Osteocyte (in vitro differentiated cells): ENCODE measurements around the gene KLK14. TPM values are rescaled to one million over a fixed set of nuclear protein-coding genes. Genes with fewer than 3 reads are reported as not detected.

ENCODE experiments used
- DNase-seq: peaks from one replicate; pipeline ENCODE4 v3.0.0; 2021; ENCODE audit warnings: mixed read lengths; ENCODE audit not compliant: unreplicated experiment; ENCODE audit errors: extremely low spot score
- H3K27ac Mint-ChIP-seq: one replicate; pipeline ENCODE4 v1.8.0; 2021; ENCODE audit warnings: mild to moderate bottlenecking, mixed read lengths; ENCODE audit not compliant: unreplicated experiment
- H3K27me3 Mint-ChIP-seq: one replicate; pipeline ENCODE4 v1.8.0; 2021; ENCODE audit warnings: mixed read lengths; ENCODE audit not compliant: unreplicated experiment
- H3K36me3 Mint-ChIP-seq: one replicate; pipeline ENCODE4 v1.8.0; 2021; ENCODE audit warnings: mixed read lengths; ENCODE audit not compliant: unreplicated experiment
- H3K4me1 Mint-ChIP-seq: one replicate; pipeline ENCODE4 v1.8.0; 2021; ENCODE audit warnings: mixed read lengths; ENCODE audit not compliant: unreplicated experiment
- H3K4me3 Mint-ChIP-seq: one replicate; pipeline ENCODE4 v1.8.0; 2021; ENCODE audit warnings: mild to moderate bottlenecking, moderate library complexity, mixed read lengths; ENCODE audit not compliant: unreplicated experiment
- H3K9me3 Mint-ChIP-seq: one replicate; pipeline ENCODE4 v1.8.0; 2021; ENCODE audit warnings: mixed read lengths; ENCODE audit not compliant: unreplicated experiment
- CTCF ChIP-seq: fragments of 200-600 bp; sonication (generic); IDR thresholded peaks from 2 replicates; pipeline ENCODE4 v1.5.0; 2021; ENCODE audit warnings: antibody characterized with exemption, mild to moderate bottlenecking, moderate library complexity
- total RNA-seq: library from RNA; stranded (reverse); gene quantifications from 2 replicates; pipeline ENCODE4 v1.2.1, GENCODE V29; 2021

The KLK14 gene
- total RNA-seq, 1 donor from 2014 or later = not detected

DNA sequence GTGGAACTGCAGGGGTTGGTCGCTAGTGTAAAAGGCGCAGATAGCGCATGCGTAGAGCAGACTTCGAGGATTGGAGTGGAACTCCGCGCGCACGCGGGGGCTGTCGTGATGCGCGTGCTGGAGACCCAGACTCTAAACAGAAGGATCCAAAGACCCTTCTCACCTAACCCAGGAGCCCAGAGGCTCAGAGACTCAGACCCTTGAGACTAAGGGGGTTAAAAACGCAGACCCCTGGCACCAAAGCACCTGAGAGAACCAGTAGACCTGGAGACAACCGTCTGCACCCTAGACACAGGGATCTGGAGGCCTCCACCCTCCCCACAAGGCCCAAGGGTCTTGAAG lies 26.1 kb upstream of the KLK14 start:
- DNase-seq = no peak
- H3K4me1 Mint-ChIP-seq = peaks cover 18% of the 10 kb centered on the region
- H3K27ac Mint-ChIP-seq = peak overlapping the region; percentile 91
- H3K36me3 Mint-ChIP-seq = no peaks in the 10 kb centered on the region
- TF ChIP-seq CTCF = no peak
- H3K4me3 Mint-ChIP-seq = peak overlapping the region; percentile 97
- no peaks in the 10 kb centered on the region for H3K9me3 Mint-ChIP-seq
- H3K27me3 Mint-ChIP-seq = no peaks in the 10 kb centered on the region

DNA sequence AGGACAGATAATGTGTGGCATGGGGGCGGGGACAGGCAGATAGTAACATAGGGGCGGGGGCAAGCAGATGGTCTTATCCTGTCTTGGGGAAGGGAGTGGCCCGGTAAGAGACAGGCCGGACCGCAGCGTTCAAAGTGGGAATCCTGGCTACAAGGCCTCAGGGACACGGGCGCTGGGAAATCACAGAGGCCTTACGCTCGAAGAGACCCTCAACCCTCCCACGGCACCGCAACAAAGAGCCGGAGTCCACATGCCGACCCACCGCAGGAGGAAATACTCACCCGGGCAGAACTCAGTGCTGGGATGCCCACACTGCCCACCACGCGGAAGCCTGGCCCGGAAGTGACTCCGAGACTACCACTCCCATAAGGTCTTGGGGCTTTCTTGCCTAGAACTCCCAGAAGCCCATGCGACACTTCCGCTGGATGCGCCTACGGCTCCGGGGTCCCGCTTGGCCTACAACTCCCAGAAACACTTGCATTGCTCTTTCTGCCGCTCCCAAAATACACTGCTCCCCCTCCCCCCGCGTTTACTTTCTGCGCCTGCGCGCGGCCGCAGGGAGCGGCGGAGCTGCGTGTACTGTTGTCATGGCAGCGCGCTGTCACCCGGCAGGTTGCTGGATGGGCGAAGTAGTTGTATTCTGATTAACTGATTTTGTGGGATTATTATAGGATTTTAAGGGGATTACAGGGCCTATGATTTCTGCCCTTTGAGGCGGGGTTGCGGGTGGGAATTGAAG lies 25.5 kb upstream of the KLK14 start, which contains the start of gene CTU1:
TSS of gene CTU1 (minus strand) at position 344 of the 739 bp plus-strand sequence. CDS start 3,840 bp downstream, outside the sequence.
- no peak for TF ChIP-seq CTCF
- peaks cover 2% of the 10 kb centered on the region for H3K36me3 Mint-ChIP-seq
- H3K9me3 Mint-ChIP-seq = no peaks in the 10 kb centered on the region
- peak within 1 kb of the TSS; percentile 97 for H3K4me3 Mint-ChIP-seq
- peak within 1 kb of the TSS; percentile 93 for H3K27ac Mint-ChIP-seq
- peak; percentile 99 for DNase-seq
- H3K27me3 Mint-ChIP-seq = no peaks in the 10 kb centered on the region
- peaks cover 18% of the 10 kb centered on the region for H3K4me1 Mint-ChIP-seq

DNA sequence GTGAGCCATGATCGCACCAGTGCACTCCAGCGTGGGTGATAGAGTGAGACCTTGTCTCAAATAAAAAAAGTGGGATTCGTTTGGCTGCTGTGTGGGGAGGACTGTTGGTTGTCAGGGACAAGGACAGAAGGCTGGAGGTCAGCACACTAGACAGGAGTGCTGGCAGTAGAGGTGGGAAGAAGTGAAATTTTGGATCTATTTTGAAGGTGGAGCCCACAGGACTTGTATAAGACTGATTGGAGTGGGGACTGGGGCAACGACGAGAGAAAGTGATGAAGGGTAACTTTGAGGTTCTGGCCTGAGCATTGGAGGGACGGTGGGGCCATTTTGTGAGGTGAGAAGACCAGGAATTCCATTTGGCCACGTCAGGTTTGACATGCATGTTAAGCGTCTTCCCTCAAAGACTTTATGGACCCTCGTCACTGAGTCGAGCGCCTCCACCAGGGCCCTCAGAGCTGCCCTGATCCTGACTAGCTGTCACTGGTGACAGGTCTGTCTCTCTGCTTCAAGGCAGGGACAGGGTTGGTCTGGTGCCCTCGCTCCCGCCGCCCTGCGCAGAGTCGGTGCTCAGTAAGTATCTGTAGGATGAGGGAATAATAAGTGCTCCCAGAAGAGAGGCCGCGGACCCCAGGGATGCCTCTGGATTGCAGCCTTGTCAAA lies 24.8 kb upstream of the KLK14 start:
- H3K27me3 Mint-ChIP-seq = no peaks in the 10 kb centered on the region
- H3K4me1 Mint-ChIP-seq = peaks cover 18% of the 10 kb centered on the region
- H3K27ac Mint-ChIP-seq = peak overlapping the region; percentile 93
- peaks cover 5% of the 10 kb centered on the region for H3K36me3 Mint-ChIP-seq
- H3K4me3 Mint-ChIP-seq = peak overlapping the region; percentile 97
- no peaks in the 10 kb centered on the region for H3K9me3 Mint-ChIP-seq
- TF ChIP-seq CTCF = no peak
- no peak for DNase-seq

- H3K4me1 Mint-ChIP-seq = peaks cover 21% of the 10 kb centered on the region
- H3K9me3 Mint-ChIP-seq = no peaks in the 10 kb centered on the region
- DNase-seq = no peak
- no peaks in the 10 kb centered on the region for H3K27me3 Mint-ChIP-seq
- H3K27ac Mint-ChIP-seq = no peak overlapping the region
- peaks cover 7% of the 10 kb centered on the region for H3K36me3 Mint-ChIP-seq
- no peak for TF ChIP-seq CTCF
- H3K4me3 Mint-ChIP-seq = no peak overlapping the region
Measured at GRCh38 chr19:51103926-51104341, 21.2 kb upstream of the KLK14 start.

GRCh38 chr19:51102991-51103390 lies 20.3 kb upstream of the KLK14 start:
- H3K27ac Mint-ChIP-seq = no peak overlapping the region
- peaks cover 16% of the 10 kb centered on the region for H3K4me1 Mint-ChIP-seq
- TF ChIP-seq CTCF = no peak
- no peaks in the 10 kb centered on the region for H3K27me3 Mint-ChIP-seq
- H3K9me3 Mint-ChIP-seq = no peaks in the 10 kb centered on the region
- peaks cover 10% of the 10 kb centered on the region for H3K36me3 Mint-ChIP-seq
- DNase-seq = no peak
- H3K4me3 Mint-ChIP-seq = no peak overlapping the region
